Stimulated activated CD4-positive, alpha-beta T cell treated with anti-CD3 and anti-CD28 coated beads, Interleukin-1b, Interleukin-23, amount 100 ng/mL, for 1 hour (primary cell): ENCODE measurements around the gene KCNQ2.

Experiments used
- DNase-seq, 2 donors: peaks; one replicate each; pipeline ENCODE4 v3.0.0-alpha.2; 2020; ENCODE audit warnings: low read depth in 2 of 2

Gene KCNQ2

GRCh38 chr20:63403403-63404105 is 68.9 kb downstream of the KCNQ2 start:
- no peak for DNase-seq

GRCh38 chr20:63402860-63403220 is 69.6 kb downstream of the KCNQ2 start:
- DNase-seq, result no peak

- DNase-seq, result no peak
Observed at GRCh38 chr20:63402181-63402859, 70.1 kb downstream of the KCNQ2 start.

- DNase-seq, result no peak
Observed at GRCh38 chr20:63401384-63402110, 70.9 kb downstream of the KCNQ2 start.

GRCh38 chr20:63400486-63401210 is 71.8 kb downstream of the KCNQ2 start:
- DNase-seq, result no peak

GRCh38 chr20:63399596-63400375 is 72.7 kb downstream of the KCNQ2 start:
- DNase-seq, result no peak

GRCh38 chr20:63398744-63399514 is 73.5 kb downstream of the KCNQ2 start:
- DNase-seq, result no peak

GRCh38 chr20:63397946-63398450 is 74.5 kb downstream of the KCNQ2 start:
- no peak for DNase-seq

GRCh38 chr20:63397155-63397843 is 75.2 kb downstream of the KCNQ2 start:
- DNase-seq, result no peak

GRCh38 chr20:63396300-63396699 is 76.2 kb downstream of the KCNQ2 start:
- DNase-seq, result no peak

GRCh38 chr20:63395723-63396122 is 76.7 kb downstream of the KCNQ2 start:
- no peak for DNase-seq

GRCh38 chr20:63394920-63395455 is 77.5 kb downstream of the KCNQ2 start:
- no peak for DNase-seq

GRCh38 chr20:63394069-63394919 is 78.2 kb downstream of the KCNQ2 start:
- no peak for DNase-seq

GRCh38 chr20:63393566-63393965 is 78.9 kb downstream of the KCNQ2 start:
- no peak for DNase-seq

GRCh38 chr20:63392465-63393365 is 79.7 kb downstream of the KCNQ2 start:
- no peak for DNase-seq

GRCh38 chr20:63387917-63388316 is 84.5 kb downstream of the KCNQ2 start:
- no peak for DNase-seq

- DNase-seq, result no peak
Observed at GRCh38 chr20:63387393-63387792, 85.1 kb downstream of the KCNQ2 start.

GRCh38 chr20:63386491-63386890 is 86.0 kb downstream of the KCNQ2 start:
- no peak for DNase-seq
